AG04450 (cell line): ENCODE measurements around the gene MMAB. TPM values are rescaled to one million over a fixed set of nuclear protein-coding genes. Genes with fewer than 3 reads are reported as not detected.

Experiments used
- CTCF ChIA-PET: fragments of 300-600, 350-600 bp; formaldehyde crosslinking; extraction: SDS; loops from one replicate; lab custom pipeline; 2022; ENCODE audit warnings: antibody characterized with exemption, inconsistent platforms; lab: Charles Lee
- POLR2A ChIA-PET: fragments of 350-600 bp; formaldehyde crosslinking; extraction: SDS; loops from one replicate; lab custom pipeline; 2021; ENCODE audit warnings: antibody characterized with exemption, inconsistent platforms; lab: Yijun Ruan, JAX
- DNase-seq: peaks from one replicate; pipeline ENCODE4 v3.0.0-alpha.2; 2011; ENCODE audit warnings: low read depth, low spot score
- H3K27ac ChIP-seq: one replicate; pipeline ENCODE4 v1.5.1; 2012; ENCODE audit warnings: low read depth, low read length, control low read depth
- H3K27me3 ChIP-seq: one replicate; pipeline ENCODE4 v1.6.0; 2012; ENCODE audit warnings: low read length; ENCODE audit not compliant: control insufficient read depth, insufficient read depth
- H3K4me3 ChIP-seq: 2 replicates; pipeline ENCODE4 v1.5.1; 2011; ENCODE audit warnings: mild to moderate bottlenecking, low read depth, low read length, control low read depth
- H3K9me3 ChIP-seq: 2 replicates; pipeline ENCODE4 v1.5.1; 2012; ENCODE audit warnings: low read length; ENCODE audit not compliant: control insufficient read depth, insufficient read depth
- polyA plus RNA-seq: library from polyadenylated mRNA; depleted of rRNA; stranded (reverse); fragments of >200 nt; gene quantifications from 2 replicates; pipeline ENCODE4 v1.2.3, GENCODE V29; 2011
- TF ChIP-seq, protein P1 (sequence below): IDR thresholded peaks from 2 replicates; pipeline ENCODE4 v1.5.1; 2011; ENCODE audit warnings: low read depth, low read length, control low read depth, inconsistent platforms

The MMAB gene
- polyA plus RNA-seq, 1 experiment = 13.0 TPM

DNA sequence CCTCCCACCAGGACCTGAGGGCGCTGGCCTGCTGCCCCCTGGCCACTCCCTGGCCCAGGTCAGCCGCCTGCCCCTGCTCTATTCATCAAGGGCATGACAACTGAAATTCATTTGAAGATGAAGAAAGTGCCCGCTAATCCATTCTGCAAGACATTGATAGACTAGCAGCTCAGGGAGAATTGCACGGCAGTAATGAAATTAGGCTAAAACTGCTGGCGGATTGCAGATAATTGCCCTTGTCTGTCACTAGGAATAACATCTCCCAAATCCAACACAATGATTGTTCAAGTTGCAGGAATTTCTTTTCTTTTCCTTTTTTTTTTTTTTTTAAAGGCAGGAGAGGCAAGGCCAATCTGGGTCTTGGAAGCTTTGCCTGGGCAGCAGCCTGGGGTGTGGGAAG, 44.8 kb upstream of the MMAB start:
- Histone ChIP-seq H3K27me3 (peaks cover 54% of the 10 kb centered on the region), H3K4me3 (no peak overlapping the region), H3K27ac (no peak overlapping the region), H3K9me3 (no peaks in the 10 kb centered on the region; the same call in 1 of the 2 replicates)
- DNase-seq = no peak
- TF ChIP-seq, protein P1, sequence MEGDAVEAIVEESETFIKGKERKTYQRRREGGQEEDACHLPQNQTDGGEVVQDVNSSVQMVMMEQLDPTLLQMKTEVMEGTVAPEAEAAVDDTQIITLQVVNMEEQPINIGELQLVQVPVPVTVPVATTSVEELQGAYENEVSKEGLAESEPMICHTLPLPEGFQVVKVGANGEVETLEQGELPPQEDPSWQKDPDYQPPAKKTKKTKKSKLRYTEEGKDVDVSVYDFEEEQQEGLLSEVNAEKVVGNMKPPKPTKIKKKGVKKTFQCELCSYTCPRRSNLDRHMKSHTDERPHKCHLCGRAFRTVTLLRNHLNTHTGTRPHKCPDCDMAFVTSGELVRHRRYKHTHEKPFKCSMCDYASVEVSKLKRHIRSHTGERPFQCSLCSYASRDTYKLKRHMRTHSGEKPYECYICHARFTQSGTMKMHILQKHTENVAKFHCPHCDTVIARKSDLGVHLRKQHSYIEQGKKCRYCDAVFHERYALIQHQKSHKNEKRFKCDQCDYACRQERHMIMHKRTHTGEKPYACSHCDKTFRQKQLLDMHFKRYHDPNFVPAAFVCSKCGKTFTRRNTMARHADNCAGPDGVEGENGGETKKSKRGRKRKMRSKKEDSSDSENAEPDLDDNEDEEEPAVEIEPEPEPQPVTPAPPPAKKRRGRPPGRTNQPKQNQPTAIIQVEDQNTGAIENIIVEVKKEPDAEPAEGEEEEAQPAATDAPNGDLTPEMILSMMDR = no peak
- POLR2A ChIA-PET = no interaction called here
- CTCF ChIA-PET = interaction anchor here (2.1 kb wide), 1 partner anchor 20 kb away, joined by 6 read pairs; no protein-coding TSS in a partner anchor

DNA sequence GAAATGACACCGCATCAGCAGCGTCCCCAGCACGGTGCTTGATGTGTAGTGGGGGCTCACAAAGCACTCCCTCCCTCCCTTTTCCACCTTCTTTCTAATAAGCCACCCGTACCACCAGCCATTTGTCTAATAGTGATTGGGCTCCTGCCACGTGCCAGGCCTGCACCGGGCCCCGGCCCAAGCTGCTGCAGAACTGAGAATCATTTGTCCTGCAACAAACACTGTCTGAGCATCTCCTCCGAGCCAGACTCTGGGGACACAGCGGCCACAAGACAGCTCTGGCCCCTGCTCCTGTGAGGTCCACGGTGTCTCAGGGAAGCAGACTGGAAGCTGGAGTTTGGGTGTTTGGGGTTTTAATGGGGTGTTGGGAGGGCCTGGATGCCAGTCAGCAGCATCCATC, 44.2 kb upstream of the MMAB start:
- ChIA-PET CTCF (interaction anchor here (0.7 to 2.1 kb wide), 2 partner anchors 20 to 98 kb away, joined by 3 to 6 read pairs; no protein-coding TSS in a partner anchor), POLR2A (no interaction called here)
- peaks cover 59% of the 10 kb centered on the region for H3K27me3 ChIP-seq
- TF ChIP-seq, protein P1 = no peak
- no peak for DNase-seq
- no peak overlapping the region for H3K27ac ChIP-seq
- no peak overlapping the region for H3K4me3 ChIP-seq
- H3K9me3 ChIP-seq = no peaks in the 10 kb centered on the region; the same call in 1 of the 2 replicates

DNA sequence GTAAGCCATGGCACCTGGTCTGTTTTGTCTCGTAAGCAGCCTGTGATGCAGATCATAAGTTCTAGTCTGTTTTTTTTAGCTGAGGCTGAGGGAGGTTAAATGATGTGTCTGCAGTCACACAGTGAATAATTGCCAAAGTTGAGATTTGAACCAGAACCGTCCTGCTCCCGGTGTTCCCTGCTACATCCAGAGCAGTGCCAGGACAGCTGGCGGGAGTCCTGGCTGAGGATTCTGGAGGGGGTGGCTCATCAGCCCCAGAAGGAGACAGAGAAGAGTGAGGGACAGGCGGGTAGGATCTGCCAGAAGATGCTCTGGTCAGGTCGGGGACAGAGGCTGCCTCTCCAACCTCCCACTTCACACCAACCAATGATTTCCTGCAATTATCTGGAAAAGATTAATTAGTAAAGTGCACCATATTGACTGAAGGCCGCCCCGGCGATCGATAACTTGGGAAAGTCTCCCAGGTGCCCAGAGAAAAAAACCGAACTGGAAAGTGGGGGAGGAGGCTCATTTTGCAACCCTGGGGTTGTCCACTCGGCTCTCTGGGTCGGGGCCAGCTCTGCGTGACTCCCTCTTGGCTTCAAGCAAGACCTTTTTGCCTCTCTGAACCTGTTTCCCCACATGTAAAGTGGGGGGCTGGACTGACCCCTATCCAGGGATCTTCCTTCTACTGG, 42.4 kb upstream of the MMAB start:
- Histone ChIP-seq H3K4me3 (no peak overlapping the region), H3K9me3 (no peaks in the 10 kb centered on the region), H3K27me3 (peaks cover 58% of the 10 kb centered on the region), H3K27ac (no peak overlapping the region)
- TF ChIP-seq, protein P1 = no peak
- DNase-seq = no peak
- ChIA-PET POLR2A (no interaction called here), CTCF (interaction anchor here (0.6 kb wide), 1 partner anchor 45 kb away, joined by 3 read pairs; no protein-coding TSS in a partner anchor)

DNA sequence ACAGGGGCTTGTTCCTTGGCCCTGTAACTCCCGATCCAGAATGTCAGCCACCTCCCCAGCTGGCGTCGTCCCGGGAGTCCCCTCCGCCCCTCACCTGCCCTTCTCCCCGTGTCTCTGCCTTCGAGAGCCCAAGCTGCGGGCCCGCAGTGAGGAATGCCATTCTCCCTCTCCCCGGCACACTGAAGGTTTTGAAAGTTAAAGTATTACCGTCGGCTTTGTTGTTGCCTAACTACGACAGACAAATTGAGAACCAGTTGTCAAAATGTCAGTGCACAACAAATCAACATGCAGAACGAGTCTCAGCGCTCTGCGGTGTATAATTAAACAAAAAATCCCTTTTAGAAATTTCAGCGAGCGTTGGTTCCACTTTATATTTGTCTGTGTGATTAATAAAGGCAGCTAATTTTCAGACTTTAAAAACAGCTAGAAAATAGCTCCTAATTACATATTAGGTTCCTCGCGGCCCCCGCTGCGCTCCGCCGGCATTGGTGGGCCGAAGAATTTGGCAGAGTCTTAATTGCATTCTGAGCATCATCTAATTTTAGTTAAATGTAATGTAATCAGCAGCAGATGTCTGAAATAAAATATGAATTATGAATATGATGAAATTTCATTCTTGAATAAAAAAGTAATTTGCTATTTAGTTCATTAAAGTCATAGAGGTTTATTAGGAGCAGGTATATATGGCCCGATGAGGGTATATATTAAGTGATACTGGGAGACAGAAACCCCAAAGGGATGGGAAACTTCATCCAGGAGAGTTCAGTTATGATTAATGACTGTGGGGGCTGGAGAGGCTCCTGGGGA, 40.5 kb upstream of the MMAB start:
- peaks cover 60% of the 10 kb centered on the region for H3K27me3 ChIP-seq
- H3K9me3 ChIP-seq = no peaks in the 10 kb centered on the region
- ChIA-PET CTCF (interaction anchor here (1.4 kb wide), 1 partner anchor 16 kb away, joined by 8 read pairs; no protein-coding TSS in a partner anchor), POLR2A (no interaction called here)
- DNase-seq = no peak
- no peak overlapping the region for H3K27ac ChIP-seq
- H3K4me3 ChIP-seq = no peak overlapping the region
- TF ChIP-seq, protein P1 = no peak
